Iris pigment epithelial cell (primary cell): Measurements from ENCODE around the gene TNK2.

Source experiments
- DNase-seq: peaks from one replicate; pipeline ENCODE4 v3.0.0-alpha.2; 2011; ENCODE audit warnings: low read depth

The TNK2 gene

GRCh38 chr3:195899701-195900435, 8.5 kb downstream of the TNK2 start:
- no peak for DNase-seq

- no peak for DNase-seq
These were observed 10.4 kb downstream of the TNK2 start for GRCh38 chr3:195897853-195898415.

- DNase-seq = peak; percentile 74
These were observed 11.1 kb downstream of the TNK2 start for GRCh38 chr3:195897081-195897852.

DNA sequence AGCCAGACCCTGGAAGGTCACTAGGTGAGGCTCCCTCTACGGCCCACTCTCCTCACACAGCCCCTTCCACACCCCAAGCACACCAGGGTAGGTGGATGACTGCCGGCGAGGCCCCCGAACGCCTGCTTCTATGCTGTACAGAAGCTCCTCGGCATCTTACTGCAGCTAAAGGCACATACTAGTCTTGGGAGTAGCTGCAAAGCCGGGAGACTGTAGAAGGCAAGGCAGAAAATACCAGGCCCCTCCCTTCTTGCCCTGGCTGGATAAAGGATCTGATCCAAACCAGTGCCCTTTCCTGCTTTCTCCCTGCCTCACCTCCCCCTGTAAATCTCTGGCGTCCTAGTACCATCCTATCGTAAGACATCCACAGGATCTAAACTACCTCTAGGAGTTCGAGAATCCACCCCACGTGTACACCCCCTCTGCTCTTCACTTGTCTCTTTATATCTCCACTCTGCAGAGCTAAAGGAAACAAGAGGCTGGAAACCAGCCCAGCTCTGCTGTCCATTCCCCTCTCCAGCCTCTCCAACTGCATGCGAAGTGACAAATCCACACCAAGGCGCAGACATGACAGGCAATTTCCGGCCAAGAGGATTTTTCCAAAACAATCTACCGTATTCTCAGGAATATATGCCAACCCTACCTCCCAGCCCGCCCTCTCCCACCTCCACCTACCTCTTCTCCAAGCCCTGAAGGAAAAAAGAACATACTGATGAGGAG, 11.8 kb downstream of the TNK2 start:
- peak; percentile 70 for DNase-seq

GRCh38 chr3:195895861-195896360, 12.4 kb downstream of the TNK2 start:
- no peak for DNase-seq

DNA sequence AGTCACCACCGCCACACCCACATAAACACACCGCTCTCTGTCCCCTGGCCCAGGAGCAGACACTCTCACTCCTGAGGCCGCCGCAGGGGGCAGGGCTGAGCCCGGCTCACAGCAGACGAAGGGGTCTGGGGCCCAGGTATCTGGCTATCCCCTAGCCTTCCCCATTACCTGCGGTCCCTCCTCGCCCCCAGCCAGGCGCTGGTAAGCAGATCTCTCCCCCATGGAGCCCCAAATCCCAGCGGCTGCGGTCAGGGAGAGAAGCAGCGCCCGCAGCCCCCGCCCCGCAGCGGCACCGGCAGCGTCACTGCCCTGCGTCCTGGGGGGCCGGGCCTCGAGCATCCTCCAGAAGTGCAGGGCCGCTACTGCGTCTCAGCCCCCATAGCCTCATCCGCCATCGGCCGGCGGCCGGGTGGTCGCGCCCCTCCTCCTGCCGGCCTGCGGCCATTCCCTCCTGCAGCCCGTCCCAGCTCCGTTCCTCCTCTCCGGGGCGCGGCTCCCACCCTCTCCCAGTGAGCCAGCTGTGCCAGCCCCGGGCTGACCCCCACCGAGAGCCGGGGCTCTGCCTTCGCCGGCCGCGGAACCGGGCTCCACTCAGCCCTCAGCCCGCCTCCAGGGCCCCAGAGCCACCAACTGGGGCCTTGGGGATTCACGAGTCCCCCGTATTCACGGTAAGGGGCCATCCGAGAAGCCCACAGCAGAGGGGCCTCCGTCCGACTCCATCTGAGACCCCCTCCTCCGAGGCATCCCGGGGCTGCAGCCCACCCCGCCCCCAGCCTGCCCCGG, 13.1 kb downstream of the TNK2 start:
- DNase-seq = no peak

DNA sequence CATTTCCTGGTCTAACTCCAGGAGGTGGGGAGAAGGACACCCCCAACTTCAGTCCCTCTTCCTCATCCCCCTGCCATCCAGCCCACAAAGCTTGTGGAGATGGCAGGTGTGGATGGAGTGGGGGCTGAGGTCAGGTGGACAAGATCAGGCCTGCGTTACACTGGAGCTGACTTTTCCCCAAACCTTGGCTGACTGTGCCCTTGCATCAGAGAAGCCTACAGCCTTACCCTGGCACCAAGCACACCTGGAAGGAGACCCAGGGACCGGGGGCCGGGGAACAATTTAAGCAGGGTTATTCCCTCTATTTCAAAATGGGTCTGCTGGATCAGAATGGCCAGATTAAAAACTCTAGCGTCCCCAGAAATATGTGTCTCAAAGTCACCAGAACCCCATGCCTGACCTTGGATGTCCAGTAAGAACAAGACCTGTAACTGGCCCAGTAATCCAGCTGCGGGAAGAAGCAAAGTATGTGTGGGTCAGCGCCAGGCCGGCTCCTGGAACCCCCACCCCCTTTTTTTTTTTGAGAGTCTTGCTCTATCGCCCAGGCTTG, 14.4 kb downstream of the TNK2 start:
- no peak for DNase-seq

- DNase-seq = no peak
These were observed 14.8 kb downstream of the TNK2 start for GRCh38 chr3:195893516-195893915.

- DNase-seq = no peak
These were observed 15.3 kb downstream of the TNK2 start for GRCh38 chr3:195893044-195893395.

DNA sequence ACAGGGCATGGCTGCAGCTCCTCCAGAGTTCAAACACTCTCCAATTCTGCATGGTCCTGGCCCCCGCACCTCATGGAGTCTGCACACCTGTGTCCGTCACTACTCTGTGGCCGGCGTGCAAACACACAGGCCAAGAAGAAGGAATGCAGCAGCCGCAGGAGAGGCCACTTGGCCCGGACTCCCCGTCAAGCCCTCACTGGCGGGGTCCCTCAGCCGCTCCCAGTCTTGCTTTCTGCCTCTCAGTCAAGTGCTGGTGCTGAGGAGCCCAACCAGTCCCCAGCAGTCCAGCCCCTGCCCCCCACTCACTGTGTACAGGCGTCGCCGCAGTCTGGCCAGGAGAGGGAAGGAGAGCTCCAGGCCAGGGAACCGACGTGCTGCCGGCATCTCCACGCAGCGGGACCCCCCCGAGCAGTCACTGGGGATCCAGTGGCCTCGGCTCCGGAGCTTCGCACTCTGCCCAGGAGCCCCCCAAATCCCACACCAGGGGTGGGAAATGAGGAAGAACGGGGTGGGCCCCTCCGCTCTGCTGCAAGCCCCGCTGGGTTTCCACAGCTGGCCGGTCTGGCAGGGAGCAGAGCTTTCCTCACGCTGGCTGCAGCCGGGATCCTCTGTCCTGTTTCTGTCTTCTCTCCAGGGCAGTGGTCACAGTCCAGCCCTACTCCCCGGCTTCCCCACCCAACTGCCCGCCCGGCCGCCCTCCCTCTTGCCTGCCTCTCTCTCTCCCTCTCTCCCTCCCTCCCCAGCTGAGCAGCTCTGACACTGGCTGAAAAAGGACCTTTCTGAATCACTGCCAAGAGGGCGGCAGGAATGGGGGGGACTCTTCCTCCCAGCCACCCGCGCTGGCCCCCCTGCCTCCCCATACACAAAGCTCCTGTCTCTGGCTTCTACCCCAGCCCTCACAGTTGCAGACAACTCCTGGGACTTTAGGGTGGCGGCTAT, 16.0 kb downstream of the TNK2 start:
- DNase-seq = peak; percentile 64

GRCh38 chr3:195891431-195892104, 16.8 kb downstream of the TNK2 start:
- DNase-seq = no peak

- DNase-seq = no peak
These were observed 18.5 kb downstream of the TNK2 start for GRCh38 chr3:195889870-195890295.

- DNase-seq = no peak
These were observed 19.1 kb downstream of the TNK2 start for GRCh38 chr3:195888981-195889869.

- no peak for DNase-seq
These were observed 20.0 kb downstream of the TNK2 start for GRCh38 chr3:195888311-195888761.

DNA sequence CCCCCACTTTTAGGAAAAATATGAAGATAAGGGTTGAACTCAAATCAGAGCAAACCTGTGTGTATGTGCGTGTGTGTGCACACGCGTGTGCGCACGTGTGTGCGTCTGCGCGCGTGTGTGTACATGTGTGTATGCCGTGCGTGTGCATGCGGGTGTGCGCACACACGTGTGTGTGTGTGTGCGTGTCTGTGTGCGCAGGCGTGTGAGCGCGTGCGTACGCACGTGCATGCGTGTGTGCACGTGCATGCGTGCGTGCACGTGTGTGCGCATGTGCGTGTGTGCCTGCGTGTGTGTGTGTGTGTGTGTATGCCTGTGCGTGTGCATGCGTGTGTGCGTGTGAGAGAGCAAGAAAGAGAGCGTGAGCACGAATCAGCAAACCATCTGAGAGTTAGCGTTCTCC, 20.7 kb downstream of the TNK2 start:
- DNase-seq = no peak

DNA sequence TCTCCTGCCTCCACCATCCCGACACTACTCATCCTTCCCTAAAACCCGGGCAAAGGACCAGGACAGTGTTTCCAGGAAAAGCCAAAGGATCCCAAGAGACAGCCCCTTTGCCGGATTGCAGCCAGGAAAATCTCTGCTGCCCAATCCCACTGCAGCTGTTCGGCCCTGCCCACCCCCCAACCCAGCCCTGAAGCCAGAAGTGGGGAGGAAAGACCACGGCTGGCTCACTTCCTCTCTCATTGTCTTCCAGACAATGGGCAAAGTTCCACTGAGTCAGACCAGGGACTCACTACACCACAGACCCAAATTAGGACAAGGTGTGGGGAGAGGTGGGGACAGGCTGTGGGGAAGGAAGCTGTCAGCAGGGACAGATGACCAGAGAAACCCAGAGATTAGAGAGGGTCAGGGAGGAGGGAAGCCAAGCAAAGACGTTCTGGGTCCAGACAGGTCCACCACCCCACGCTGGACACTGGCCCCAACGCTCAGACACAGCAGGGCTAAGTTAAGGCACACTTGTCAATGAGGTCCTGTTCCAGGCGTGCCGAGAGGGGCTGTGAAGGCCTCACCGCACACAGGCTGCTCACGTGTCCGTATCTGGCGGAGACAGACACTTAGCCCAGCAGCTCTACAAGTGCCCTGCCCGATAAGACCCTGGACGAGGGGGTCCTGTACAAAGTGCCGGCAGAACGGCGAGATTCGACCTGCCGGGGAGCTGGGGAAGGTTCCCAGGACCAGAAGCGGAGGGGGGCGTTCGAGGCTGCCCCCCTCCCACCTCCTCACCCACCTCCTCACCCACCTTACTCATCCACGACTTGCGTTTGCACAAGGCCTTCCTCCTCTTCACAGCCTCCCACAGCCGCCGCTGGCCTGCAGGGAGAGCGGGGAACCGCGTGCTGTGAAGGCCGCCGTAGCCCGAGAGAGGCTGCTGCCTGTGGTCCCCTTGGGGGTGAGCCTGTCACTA, 21.9 kb downstream of the TNK2 start:
- DNase-seq = no peak
